HepG2 (cell line): ENCODE results near the gene CFI. TPM values are rescaled to one million over a fixed set of nuclear protein-coding genes. Genes with fewer than 3 reads are reported as not detected.

Experiments used
- FLYWCH1 ChIP-seq: sonication (generic); formaldehyde crosslinking; IDR thresholded peaks from 2 replicates; pipeline ENCODE4 v1.8.1; 2023; ENCODE audit warnings: mild to moderate bottlenecking, missing genetic modification reagents
- GLI4 ChIP-seq: sonication (generic); formaldehyde crosslinking; IDR thresholded peaks from 2 replicates; pipeline ENCODE4 v1.5.1; 2020; ENCODE audit warnings: missing genetic modification reagents, mild to moderate bottlenecking, moderate library complexity, borderline replicate concordance
- HNF1B ChIP-seq: sonication (generic); formaldehyde crosslinking; IDR thresholded peaks from 2 replicates; pipeline ENCODE4 v1.5.1; 2020; ENCODE audit warnings: mild to moderate bottlenecking, moderate library complexity, missing genetic modification reagents
- ISL2 ChIP-seq: sonication (generic); formaldehyde crosslinking; IDR thresholded peaks from 2 replicates; pipeline ENCODE4 v1.5.0; 2020; ENCODE audit warnings: missing genetic modification reagents
- MED13 ChIP-seq: sonication (generic); formaldehyde crosslinking; IDR thresholded peaks from 2 replicates; pipeline ENCODE4 v1.5.0; 2020; ENCODE audit warnings: missing genetic modification reagents
- SIN3A ChIP-seq: IDR thresholded peaks from 2 replicates; pipeline ENCODE4 v1.6.1; 2011; ENCODE audit warnings: low read depth, mild to moderate bottlenecking, control low read depth, low read length, borderline replicate concordance
- SIN3B ChIP-seq: fragments of 150-350 bp; IDR thresholded peaks from 2 replicates; pipeline ENCODE4 v1.6.1; 2014; ENCODE audit warnings: low read length
- SSRP1 ChIP-seq: IDR thresholded peaks from 2 replicates; pipeline ENCODE4 v1.6.1; 2016; ENCODE audit warnings: control low read depth
- STAT5B ChIP-seq: sonication (generic); formaldehyde crosslinking; IDR thresholded peaks from 2 replicates; pipeline ENCODE4 v1.4.0; 2020; ENCODE audit warnings: missing genetic modification reagents
- TBX3 ChIP-seq: fragments of 450-650 bp; IDR thresholded peaks from 2 replicates; pipeline ENCODE4 v1.6.1; 2017; ENCODE audit warnings: antibody characterized with exemption, mild to moderate bottlenecking, inconsistent platforms, borderline replicate concordance
- ZFP82 ChIP-seq: sonication (generic); formaldehyde crosslinking; IDR thresholded peaks from 2 replicates; pipeline ENCODE4 v1.5.1; 2020; ENCODE audit warnings: mild to moderate bottlenecking, missing genetic modification reagents, borderline replicate concordance
- ZHX1 ChIP-seq: sonication (generic); formaldehyde crosslinking; IDR thresholded peaks from 2 replicates; pipeline ENCODE4 v1.8.1; 2022; ENCODE audit warnings: low read depth, mild to moderate bottlenecking, missing genetic modification reagents
- ZNF224 ChIP-seq: sonication (generic); formaldehyde crosslinking; IDR thresholded peaks from 2 replicates; pipeline ENCODE4 v1.5.0; 2020; ENCODE audit warnings: mild to moderate bottlenecking, missing genetic modification reagents
- ZNF274 ChIP-seq: sonication (generic); formaldehyde crosslinking; IDR thresholded peaks from 2 replicates; pipeline ENCODE4 v1.5.1; 2020; ENCODE audit warnings: mild to moderate bottlenecking, missing genetic modification reagents
- ZSCAN31 ChIP-seq: sonication (generic); formaldehyde crosslinking; IDR thresholded peaks from 2 replicates; pipeline ENCODE4 v1.5.0; 2020; ENCODE audit warnings: low read depth, mild to moderate bottlenecking, missing genetic modification reagents
- ZZZ3 ChIP-seq: sonication (generic); formaldehyde crosslinking; IDR thresholded peaks from 2 replicates; pipeline ENCODE4 v1.4.0; 2020; ENCODE audit warnings: missing genetic modification reagents, mild to moderate bottlenecking, borderline replicate concordance
- polyA plus RNA-seq, 8 experiments: library from polyadenylated mRNA; depleted of rRNA in 3 of 8; stranded (reverse) in 7 of 8; unstranded in 1 of 8; fragments of >200 nt; fragmentation: Illumina TruSeq in 4 of 8; extraction: Trizol in 4 of 8; gene quantifications; 2 replicates each; pipeline versions ENCODE4 v1.2.1 to v1.2.3, GENCODE V29; 2011 to 2016; ENCODE audit warnings: low read depth in 4 of 8, missing spikeins in 1 of 8, mixed read lengths in 1 of 8; ENCODE audit not compliant: insufficient read depth in 1 of 8
- total RNA-seq, 5 experiments: library from RNA; depleted of rRNA; stranded (reverse); fragments of >200 nt; fragmentation: Illumina TruSeq; extraction: Trizol; gene quantifications; 2 replicates each; pipeline ENCODE4 v1.2.3, GENCODE V29; 2016; ENCODE audit warnings: low read depth in 1 of 5
- TF ChIP-seq, protein P1 (sequence below): sonication (generic); formaldehyde crosslinking; IDR thresholded peaks from 2 replicates; pipeline ENCODE4 v1.8.0; 2022; ENCODE audit warnings: missing genetic modification reagents, mild to moderate bottlenecking, moderate library complexity, borderline replicate concordance
- TF ChIP-seq, protein P2 (sequence below): sonication (generic); formaldehyde crosslinking; IDR thresholded peaks from 2 replicates; pipeline ENCODE4 v1.5.0; 2020; ENCODE audit warnings: mild to moderate bottlenecking, missing genetic modification reagents

Gene CFI
- total and polyA plus RNA-seq, 2 of the 13 experiments (the other 11 are each of a cell fraction or from before 2014, with no cell fraction given): 284 to 337 TPM

GRCh38 chr4:109815151-109816081 is 13.6 kb upstream of the CFI start, which contains the start of gene GAR1 (continued):
- TF ChIP-seq, protein P1, sequence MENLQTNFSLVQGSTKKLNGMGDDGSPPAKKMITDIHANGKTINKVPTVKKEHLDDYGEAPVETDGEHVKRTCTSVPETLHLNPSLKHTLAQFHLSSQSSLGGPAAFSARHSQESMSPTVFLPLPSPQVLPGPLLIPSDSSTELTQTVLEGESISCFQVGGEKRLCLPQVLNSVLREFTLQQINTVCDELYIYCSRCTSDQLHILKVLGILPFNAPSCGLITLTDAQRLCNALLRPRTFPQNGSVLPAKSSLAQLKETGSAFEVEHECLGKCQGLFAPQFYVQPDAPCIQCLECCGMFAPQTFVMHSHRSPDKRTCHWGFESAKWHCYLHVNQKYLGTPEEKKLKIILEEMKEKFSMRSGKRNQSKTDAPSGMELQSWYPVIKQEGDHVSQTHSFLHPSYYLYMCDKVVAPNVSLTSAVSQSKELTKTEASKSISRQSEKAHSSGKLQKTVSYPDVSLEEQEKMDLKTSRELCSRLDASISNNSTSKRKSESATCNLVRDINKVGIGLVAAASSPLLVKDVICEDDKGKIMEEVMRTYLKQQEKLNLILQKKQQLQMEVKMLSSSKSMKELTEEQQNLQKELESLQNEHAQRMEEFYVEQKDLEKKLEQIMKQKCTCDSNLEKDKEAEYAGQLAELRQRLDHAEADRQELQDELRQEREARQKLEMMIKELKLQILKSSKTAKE: no peak
- TF ChIP-seq STAT5B: no peak
- TF ChIP-seq, protein P2, sequence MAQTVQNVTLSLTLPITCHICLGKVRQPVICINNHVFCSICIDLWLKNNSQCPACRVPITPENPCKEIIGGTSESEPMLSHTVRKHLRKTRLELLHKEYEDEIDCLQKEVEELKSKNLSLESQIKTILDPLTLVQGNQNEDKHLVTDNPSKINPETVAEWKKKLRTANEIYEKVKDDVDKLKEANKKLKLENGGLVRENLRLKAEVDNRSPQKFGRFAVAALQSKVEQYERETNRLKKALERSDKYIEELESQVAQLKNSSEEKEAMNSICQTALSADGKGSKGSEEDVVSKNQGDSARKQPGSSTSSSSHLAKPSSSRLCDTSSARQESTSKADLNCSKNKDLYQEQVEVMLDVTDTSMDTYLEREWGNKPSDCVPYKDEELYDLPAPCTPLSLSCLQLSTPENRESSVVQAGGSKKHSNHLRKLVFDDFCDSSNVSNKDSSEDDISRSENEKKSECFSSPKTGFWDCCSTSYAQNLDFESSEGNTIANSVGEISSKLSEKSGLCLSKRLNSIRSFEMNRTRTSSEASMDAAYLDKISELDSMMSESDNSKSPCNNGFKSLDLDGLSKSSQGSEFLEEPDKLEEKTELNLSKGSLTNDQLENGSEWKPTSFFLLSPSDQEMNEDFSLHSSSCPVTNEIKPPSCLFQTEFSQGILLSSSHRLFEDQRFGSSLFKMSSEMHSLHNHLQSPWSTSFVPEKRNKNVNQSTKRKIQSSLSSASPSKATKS (CRISPR knock-in tag): no peak
- TF ChIP-seq TBX3: no peak
- no peak; the same call in 1 of the 2 replicates for TF ChIP-seq ZFP82
- peak; percentile 87; the same call in 1 of the 2 replicates for TF ChIP-seq GLI4
- peak; percentile 65 for TF ChIP-seq ZSCAN31 (CRISPR knock-in tag)
- TF ChIP-seq ZNF224 (CRISPR knock-in tag): 0 out of 2 replicates have a peak, but pooled peaks have one; percentile 29
- 0 out of 2 replicates have a peak, but pooled peaks have one; percentile 25 for TF ChIP-seq FLYWCH1
- TF ChIP-seq ZNF274 (CRISPR knock-in tag): peak; percentile 74; the same call in 1 of the 2 replicates
- TF ChIP-seq SSRP1: no peak
- peak; percentile 39; the same call in 1 of the 2 replicates for TF ChIP-seq ZHX1 (CRISPR knock-in tag)
- 0 out of 2 replicates have a peak, but pooled peaks have one; percentile 32 for TF ChIP-seq SIN3B
- no peak for TF ChIP-seq ZZZ3
- TF ChIP-seq MED13 (CRISPR knock-in tag): no peak
- 0 out of 2 replicates have a peak, but pooled peaks have one; percentile 47 for TF ChIP-seq ISL2
- peak; percentile 88 for TF ChIP-seq SIN3A
- TF ChIP-seq HNF1B (CRISPR knock-in tag): 0 out of 2 replicates have a peak, but pooled peaks have one; percentile 34
